H1 (cell line): Measurements from ENCODE around the gene BPIFA2.

Experiments
- CREB1 ChIP-seq: IDR thresholded peaks from 2 replicates; pipeline ENCODE4 v1.6.1; 2012; ENCODE audit warnings: inconsistent platforms
- EP300 ChIP-seq, 2 experiments: IDR thresholded peaks; 1 replicate in 1 of 2; 2 replicates in 1 of 2; pipeline ENCODE4 v1.6.1; 2011 to 2012; ENCODE audit warnings: low read depth in 2 of 2, low read length in 2 of 2, mild to moderate bottlenecking in 2 of 2, borderline replicate concordance in 1 of 2, inconsistent platforms in 1 of 2, moderate library complexity in 1 of 2
- EZH2 ChIP-seq: fragments of 200-600 bp; sonication (generic); IDR thresholded peaks from 2 replicates; pipeline ENCODE4 v1.7.1; 2012; ENCODE audit warnings: low read depth, mild to moderate bottlenecking, moderate library complexity, low read length, inconsistent platforms; ENCODE audit not compliant: severe bottlenecking
- POLR2A ChIP-seq, 2 experiments: IDR thresholded peaks; 1 replicate in 1 of 2; 2 replicates in 1 of 2; pipeline ENCODE4 v1.6.1; 2011; ENCODE audit warnings: low read depth in 2 of 2, low read length in 2 of 2, mild to moderate bottlenecking in 2 of 2; ENCODE audit errors: control extremely low read depth in 1 of 2
- POLR2AphosphoS5 ChIP-seq: IDR thresholded peaks from 2 replicates; pipeline ENCODE4 v1.6.1; 2011; ENCODE audit warnings: low read depth, low read length
- SIN3A ChIP-seq, 2 experiments: IDR thresholded peaks in 1 of 2; conservative IDR thresholded peaks in 1 of 2; 2 replicates each; pipeline ENCODE4 v1.6.1; 2011 to 2012; ENCODE audit warnings: low read length in 2 of 2, improper control_type of control experiment in 1 of 2, low read depth in 1 of 2, mild to moderate bottlenecking in 1 of 2
- SUZ12 ChIP-seq: fragments of 200-600 bp; sonication (generic); IDR thresholded peaks from 2 replicates; pipeline ENCODE4 v1.6.1; 2012; ENCODE audit warnings: mild to moderate bottlenecking, inconsistent platforms, low read length, moderate library complexity, mixed read lengths
- TF ChIP-seq, protein P1 (sequence below), 3 experiments: IDR thresholded peaks; 1 replicate in 2 of 3; 2 replicates in 1 of 3; pipeline versions ENCODE4 v1.5.1 to v1.6.1; 2011; ENCODE audit warnings: low read length in 3 of 3, mild to moderate bottlenecking in 3 of 3, inconsistent platforms in 2 of 3, low read depth in 1 of 3, moderate library complexity in 1 of 3; ENCODE audit not compliant: insufficient read depth in 1 of 3; ENCODE audit errors: control extremely low read depth in 1 of 3
- TF ChIP-seq, protein P2 (sequence below): IDR thresholded peaks from 2 replicates; pipeline ENCODE4 v1.6.1; 2011; ENCODE audit warnings: low read length, improper control_type of control experiment

DNA sequence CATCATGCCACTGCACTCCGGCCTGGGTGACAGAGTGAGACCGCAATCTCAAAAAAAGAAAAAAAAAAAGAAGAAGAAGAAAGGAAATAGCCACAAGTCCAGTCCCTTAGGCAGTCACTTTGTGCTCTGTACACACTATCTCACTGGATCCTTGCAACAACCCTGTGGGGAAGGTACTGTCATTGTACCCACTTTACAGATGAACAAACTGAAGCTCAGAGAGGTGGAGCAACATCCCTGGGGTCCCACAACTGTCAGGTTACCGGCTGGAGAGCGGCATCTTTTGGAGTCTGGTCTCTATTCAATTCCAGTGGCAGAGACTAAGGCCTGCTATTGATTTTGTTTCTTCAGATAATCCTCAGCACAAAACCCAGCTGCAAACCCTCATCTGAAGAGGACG lies 12.2 kb downstream of the BPIFA2 start:
- TF ChIP-seq SIN3A (conservative IDR thresholded peaks at IDR 0.05 in 1 of 2, IDR thresholded peaks at IDR 0.05 in 1 of 2; ENCODE audit: low read depth in 1 of 2, low read length in 2 of 2): no peak
- TF ChIP-seq EZH2: no peak
- no peak for TF ChIP-seq POLR2AphosphoS5
- no peak for TF ChIP-seq POLR2A (IDR thresholded peaks at IDR 0.05; ENCODE audit: control extremely low read depth in 1 of 2, low read depth in 2 of 2, low read length in 2 of 2)
- TF ChIP-seq, protein P1, sequence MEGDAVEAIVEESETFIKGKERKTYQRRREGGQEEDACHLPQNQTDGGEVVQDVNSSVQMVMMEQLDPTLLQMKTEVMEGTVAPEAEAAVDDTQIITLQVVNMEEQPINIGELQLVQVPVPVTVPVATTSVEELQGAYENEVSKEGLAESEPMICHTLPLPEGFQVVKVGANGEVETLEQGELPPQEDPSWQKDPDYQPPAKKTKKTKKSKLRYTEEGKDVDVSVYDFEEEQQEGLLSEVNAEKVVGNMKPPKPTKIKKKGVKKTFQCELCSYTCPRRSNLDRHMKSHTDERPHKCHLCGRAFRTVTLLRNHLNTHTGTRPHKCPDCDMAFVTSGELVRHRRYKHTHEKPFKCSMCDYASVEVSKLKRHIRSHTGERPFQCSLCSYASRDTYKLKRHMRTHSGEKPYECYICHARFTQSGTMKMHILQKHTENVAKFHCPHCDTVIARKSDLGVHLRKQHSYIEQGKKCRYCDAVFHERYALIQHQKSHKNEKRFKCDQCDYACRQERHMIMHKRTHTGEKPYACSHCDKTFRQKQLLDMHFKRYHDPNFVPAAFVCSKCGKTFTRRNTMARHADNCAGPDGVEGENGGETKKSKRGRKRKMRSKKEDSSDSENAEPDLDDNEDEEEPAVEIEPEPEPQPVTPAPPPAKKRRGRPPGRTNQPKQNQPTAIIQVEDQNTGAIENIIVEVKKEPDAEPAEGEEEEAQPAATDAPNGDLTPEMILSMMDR (IDR thresholded peaks at IDR 0.05; ENCODE audit: control extremely low read depth in 1 of 3, insufficient read depth in 1 of 3, low read depth in 1 of 3, low read length in 3 of 3): no peak
- no peak for TF ChIP-seq SUZ12
- TF ChIP-seq EP300 (IDR thresholded peaks at IDR 0.05; ENCODE audit: borderline replicate concordance in 1 of 2, low read depth in 2 of 2, low read length in 2 of 2): no peak
- TF ChIP-seq CREB1: no peak
- TF ChIP-seq, protein P2, sequence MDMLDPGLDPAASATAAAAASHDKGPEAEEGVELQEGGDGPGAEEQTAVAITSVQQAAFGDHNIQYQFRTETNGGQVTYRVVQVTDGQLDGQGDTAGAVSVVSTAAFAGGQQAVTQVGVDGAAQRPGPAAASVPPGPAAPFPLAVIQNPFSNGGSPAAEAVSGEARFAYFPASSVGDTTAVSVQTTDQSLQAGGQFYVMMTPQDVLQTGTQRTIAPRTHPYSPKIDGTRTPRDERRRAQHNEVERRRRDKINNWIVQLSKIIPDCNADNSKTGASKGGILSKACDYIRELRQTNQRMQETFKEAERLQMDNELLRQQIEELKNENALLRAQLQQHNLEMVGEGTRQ: no peak
